ENCODE measurements around the gene TAF4.

The TAF4 gene

GRCh38 chr20:61930776-61931475 lies 134.8 kb downstream of the TAF4 start:
- H2AK5ac ChIP-seq (ENCODE audit: low read length) = no peak overlapping the region
- no peak overlapping the region for H3K4ac ChIP-seq (ENCODE audit: low read depth, low read length)
- no peak for DNase-seq
- H3K4me3 ChIP-seq (ENCODE audit: low read length) = no peak overlapping the region
- H2BK5ac ChIP-seq (ENCODE audit: low read length) = no peak overlapping the region
- no peak overlapping the region for H2BK15ac ChIP-seq (replicated peaks; ENCODE audit: low read depth)
- no CpG with 5 or more reads among the region's 28 CpGs for WGBS (ENCODE audit: extremely low coverage, insufficient coverage, low lambda C conversion rate)
- no peak overlapping the region for H3K27ac ChIP-seq (ENCODE audit: low read depth, low read length)
- H3K9ac ChIP-seq (ENCODE audit: low read length) = no peak overlapping the region
- H3K18ac ChIP-seq (ENCODE audit: low read length) = no peak overlapping the region
- H3K56ac ChIP-seq (ENCODE audit: low read length) = no peak overlapping the region
- no peaks in the 10 kb centered on the region for H3K79me1 ChIP-seq (ENCODE audit: low read length)
- no peak overlapping the region for H2BK120ac ChIP-seq (ENCODE audit: low read depth, low read length)
- no peaks in the 10 kb centered on the region for H3K4me1 ChIP-seq (ENCODE audit: control insufficient read depth, low read depth, low read length)
- no peaks in the 10 kb centered on the region for H3K27me3 ChIP-seq (ENCODE audit: insufficient read depth, low read length, poor library complexity)
- H3K79me2 ChIP-seq (ENCODE audit: control insufficient read depth, insufficient read depth, low read length) = no peaks in the 10 kb centered on the region
- H3K36me3 ChIP-seq (ENCODE audit: control insufficient read depth, insufficient read depth, low read length) = no peaks in the 10 kb centered on the region
- no peak overlapping the region for H4K5ac ChIP-seq (ENCODE audit: low read length)
- H3K23ac ChIP-seq (ENCODE audit: low read length) = no peak overlapping the region
- H4K8ac ChIP-seq (ENCODE audit: low read depth, low read length) = no peak overlapping the region
- H3K4me2 ChIP-seq (ENCODE audit: low read length) = no peak overlapping the region

GRCh38 chr20:61929971-61930666 lies 135.6 kb downstream of the TAF4 start:
- H3K4ac ChIP-seq (ENCODE audit: low read depth, low read length) = no peak overlapping the region
- no peak overlapping the region for H3K4me3 ChIP-seq (ENCODE audit: low read length)
- H3K79me2 ChIP-seq (ENCODE audit: control insufficient read depth, insufficient read depth, low read length) = no peaks in the 10 kb centered on the region
- no peaks in the 10 kb centered on the region for H3K36me3 ChIP-seq (ENCODE audit: control insufficient read depth, insufficient read depth, low read length)
- H3K4me1 ChIP-seq (ENCODE audit: control insufficient read depth, low read depth, low read length) = no peaks in the 10 kb centered on the region
- no peak overlapping the region for H2AK5ac ChIP-seq (ENCODE audit: low read length)
- no peak overlapping the region for H2BK15ac ChIP-seq (replicated peaks; ENCODE audit: low read depth)
- no peak overlapping the region for H2BK120ac ChIP-seq (ENCODE audit: low read depth, low read length)
- H3K27me3 ChIP-seq (ENCODE audit: insufficient read depth, low read length, poor library complexity) = no peaks in the 10 kb centered on the region
- no peak overlapping the region for H2BK5ac ChIP-seq (ENCODE audit: low read length)
- no peak overlapping the region for H4K8ac ChIP-seq (ENCODE audit: low read depth, low read length)
- H3K18ac ChIP-seq (ENCODE audit: low read length) = no peak overlapping the region
- H4K5ac ChIP-seq (ENCODE audit: low read length) = no peak overlapping the region
- no peaks in the 10 kb centered on the region for H3K79me1 ChIP-seq (ENCODE audit: low read length)
- H3K23ac ChIP-seq (ENCODE audit: low read length) = no peak overlapping the region
- H3K27ac ChIP-seq (ENCODE audit: low read depth, low read length) = no peak overlapping the region
- no CpG with 5 or more reads among the region's 12 CpGs for WGBS (ENCODE audit: extremely low coverage, insufficient coverage, low lambda C conversion rate)
- no peak overlapping the region for H3K9ac ChIP-seq (ENCODE audit: low read length)
- DNase-seq = peak; percentile 19
- H3K56ac ChIP-seq (ENCODE audit: low read length) = no peak overlapping the region
- no peak overlapping the region for H3K4me2 ChIP-seq (ENCODE audit: low read length)

- H2BK5ac ChIP-seq (ENCODE audit: low read length) = no peak overlapping the region
- no peak overlapping the region for H3K4me2 ChIP-seq (ENCODE audit: low read length)
- no peak for DNase-seq
- H2BK15ac ChIP-seq (replicated peaks; ENCODE audit: low read depth) = no peak overlapping the region
- H4K5ac ChIP-seq (ENCODE audit: low read length) = no peak overlapping the region
- no peak overlapping the region for H2AK5ac ChIP-seq (ENCODE audit: low read length)
- H3K9ac ChIP-seq (ENCODE audit: low read length) = no peak overlapping the region
- no peak overlapping the region for H3K4me3 ChIP-seq (ENCODE audit: low read length)
- H3K79me1 ChIP-seq (ENCODE audit: low read length) = no peaks in the 10 kb centered on the region
- no peak overlapping the region for H3K4ac ChIP-seq (ENCODE audit: low read depth, low read length)
- no peak overlapping the region for H2BK120ac ChIP-seq (ENCODE audit: low read depth, low read length)
- no peaks in the 10 kb centered on the region for H3K27me3 ChIP-seq (ENCODE audit: insufficient read depth, low read length, poor library complexity)
- no peak overlapping the region for H4K8ac ChIP-seq (ENCODE audit: low read depth, low read length)
- H3K79me2 ChIP-seq (ENCODE audit: control insufficient read depth, insufficient read depth, low read length) = no peaks in the 10 kb centered on the region
- no peaks in the 10 kb centered on the region for H3K4me1 ChIP-seq (ENCODE audit: control insufficient read depth, low read depth, low read length)
- WGBS (ENCODE audit: extremely low coverage, insufficient coverage, low lambda C conversion rate) = no CpG with 5 or more reads among the region's 12 CpGs
- H3K56ac ChIP-seq (ENCODE audit: low read length) = no peak overlapping the region
- no peak overlapping the region for H3K27ac ChIP-seq (ENCODE audit: low read depth, low read length)
- H3K36me3 ChIP-seq (ENCODE audit: control insufficient read depth, insufficient read depth, low read length) = no peaks in the 10 kb centered on the region
- no peak overlapping the region for H3K23ac ChIP-seq (ENCODE audit: low read length)
- no peak overlapping the region for H3K18ac ChIP-seq (ENCODE audit: low read length)
These were observed 136.1 kb downstream of the TAF4 start for GRCh38 chr20:61929561-61929960.

DNA sequence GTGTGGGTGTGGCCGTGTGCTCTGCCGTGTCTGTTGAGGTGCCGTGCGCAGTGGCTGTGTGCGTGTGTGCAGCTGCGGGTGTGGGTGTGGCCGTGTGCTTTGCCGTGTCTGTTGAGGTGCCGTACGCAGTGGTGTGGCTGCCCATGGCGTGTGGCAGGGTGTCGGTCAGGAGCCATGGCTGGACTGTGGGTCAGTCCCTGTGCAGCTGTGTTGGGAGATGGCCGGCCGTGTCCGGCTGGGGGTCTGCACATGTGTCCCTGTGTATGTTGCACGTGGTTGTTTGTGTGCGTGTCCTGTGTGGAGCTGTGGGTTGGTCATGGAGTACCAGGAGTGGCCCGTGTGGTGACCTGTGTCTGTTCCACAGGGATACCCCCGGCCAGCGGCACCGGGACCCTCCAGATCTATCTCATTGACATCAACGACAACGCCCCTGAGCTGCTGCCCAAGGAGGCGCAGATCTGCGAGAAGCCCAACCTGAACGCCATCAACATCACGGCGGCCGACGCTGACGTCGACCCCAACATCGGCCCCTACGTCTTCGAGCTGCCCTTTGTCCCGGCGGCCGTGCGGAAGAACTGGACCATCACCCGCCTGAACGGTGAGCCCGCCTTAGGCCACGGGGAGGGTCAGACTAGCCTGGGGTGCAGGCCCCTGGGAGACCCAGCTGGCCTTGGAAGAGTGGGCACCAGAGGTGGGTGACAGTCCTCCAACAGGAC lies 137.7 kb downstream of the TAF4 start:
- H3K27me3 ChIP-seq (ENCODE audit: insufficient read depth, low read length, poor library complexity) = no peaks in the 10 kb centered on the region
- no peak overlapping the region for H3K27ac ChIP-seq (ENCODE audit: low read depth, low read length)
- H3K36me3 ChIP-seq (ENCODE audit: control insufficient read depth, insufficient read depth, low read length) = no peaks in the 10 kb centered on the region
- WGBS (ENCODE audit: extremely low coverage, insufficient coverage, low lambda C conversion rate) = no CpG with 5 or more reads among the region's 43 CpGs
- H3K4me3 ChIP-seq (ENCODE audit: low read length) = no peak overlapping the region
- H3K4me2 ChIP-seq (ENCODE audit: low read length) = no peak overlapping the region
- H2BK120ac ChIP-seq (ENCODE audit: low read depth, low read length) = no peak overlapping the region
- H2AK5ac ChIP-seq (ENCODE audit: low read length) = no peak overlapping the region
- no peak overlapping the region for H3K23ac ChIP-seq (ENCODE audit: low read length)
- no peak for DNase-seq
- H2BK15ac ChIP-seq (replicated peaks; ENCODE audit: low read depth) = no peak overlapping the region
- no peak overlapping the region for H4K5ac ChIP-seq (ENCODE audit: low read length)
- H3K79me2 ChIP-seq (ENCODE audit: control insufficient read depth, insufficient read depth, low read length) = no peaks in the 10 kb centered on the region
- no peak overlapping the region for H2BK5ac ChIP-seq (ENCODE audit: low read length)
- no peak overlapping the region for H3K9ac ChIP-seq (ENCODE audit: low read length)
- H3K56ac ChIP-seq (ENCODE audit: low read length) = no peak overlapping the region
- no peak overlapping the region for H4K8ac ChIP-seq (ENCODE audit: low read depth, low read length)
- no peaks in the 10 kb centered on the region for H3K79me1 ChIP-seq (ENCODE audit: low read length)
- H3K4me1 ChIP-seq (ENCODE audit: control insufficient read depth, low read depth, low read length) = no peaks in the 10 kb centered on the region
- H3K18ac ChIP-seq (ENCODE audit: low read length) = no peak overlapping the region
- no peak overlapping the region for H3K4ac ChIP-seq (ENCODE audit: low read depth, low read length)

DNA sequence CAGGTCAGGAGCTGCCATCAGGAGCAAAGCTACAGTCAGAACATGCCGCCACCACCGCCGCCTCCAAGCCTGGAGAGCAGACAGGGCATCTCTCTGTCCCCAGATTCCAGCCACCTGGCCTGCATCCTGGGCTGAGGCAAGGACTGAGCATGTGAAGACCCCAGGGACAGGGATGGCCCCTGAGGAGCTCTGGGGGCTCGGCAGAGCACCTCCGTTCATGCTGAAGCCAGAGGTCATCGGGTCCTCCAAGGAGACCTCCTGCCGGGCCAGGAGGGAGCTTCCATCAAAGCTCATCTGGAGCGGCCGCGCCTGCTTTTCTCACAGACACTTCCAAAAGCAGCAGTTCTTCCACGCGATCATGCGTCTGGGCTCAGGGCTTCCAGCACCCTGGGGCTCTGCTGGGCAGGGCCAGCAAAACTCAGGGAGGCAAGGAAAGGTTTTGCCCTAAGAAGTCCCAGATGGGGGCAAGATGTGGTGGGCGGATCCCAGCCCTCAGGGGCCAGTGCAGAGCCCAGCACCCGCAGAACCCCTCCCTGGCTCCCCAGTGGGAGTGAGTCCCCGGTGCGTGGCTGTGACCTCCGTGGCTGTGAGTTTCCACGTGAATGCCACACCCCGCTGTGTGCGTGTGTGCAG lies 138.4 kb downstream of the TAF4 start:
- H4K5ac ChIP-seq (ENCODE audit: low read length) = no peak overlapping the region
- no peaks in the 10 kb centered on the region for H3K79me2 ChIP-seq (ENCODE audit: control insufficient read depth, insufficient read depth, low read length)
- no peaks in the 10 kb centered on the region for H3K27me3 ChIP-seq (ENCODE audit: insufficient read depth, low read length, poor library complexity)
- no peak overlapping the region for H3K4me2 ChIP-seq (ENCODE audit: low read length)
- no peaks in the 10 kb centered on the region for H3K36me3 ChIP-seq (ENCODE audit: control insufficient read depth, insufficient read depth, low read length)
- H3K4me1 ChIP-seq (ENCODE audit: control insufficient read depth, low read depth, low read length) = no peaks in the 10 kb centered on the region
- no peak overlapping the region for H4K8ac ChIP-seq (ENCODE audit: low read depth, low read length)
- H2BK120ac ChIP-seq (ENCODE audit: low read depth, low read length) = no peak overlapping the region
- no CpG with 5 or more reads among the region's 21 CpGs for WGBS (ENCODE audit: extremely low coverage, insufficient coverage, low lambda C conversion rate)
- H2BK5ac ChIP-seq (ENCODE audit: low read length) = no peak overlapping the region
- no peak overlapping the region for H2BK15ac ChIP-seq (replicated peaks; ENCODE audit: low read depth)
- no peak overlapping the region for H3K4me3 ChIP-seq (ENCODE audit: low read length)
- H3K27ac ChIP-seq (ENCODE audit: low read depth, low read length) = no peak overlapping the region
- no peaks in the 10 kb centered on the region for H3K79me1 ChIP-seq (ENCODE audit: low read length)
- H2AK5ac ChIP-seq (ENCODE audit: low read length) = no peak overlapping the region
- H3K4ac ChIP-seq (ENCODE audit: low read depth, low read length) = no peak overlapping the region
- H3K56ac ChIP-seq (ENCODE audit: low read length) = no peak overlapping the region
- no peak for DNase-seq
- H3K23ac ChIP-seq (ENCODE audit: low read length) = no peak overlapping the region
- no peak overlapping the region for H3K9ac ChIP-seq (ENCODE audit: low read length)
- no peak overlapping the region for H3K18ac ChIP-seq (ENCODE audit: low read length)
